ENCODE results near the gene S100A2.

GRCh38 chr1:153599847-153600246 lies 34.2 kb upstream of the S100A2 start:
- no peak for TF ChIP-seq BHLHE40 (IDR thresholded peaks at IDR 0.05; ENCODE audit: borderline replicate concordance)
- TF ChIP-seq L3MBTL2 (conservative IDR thresholded peaks at IDR 0.05), result no peak
- no peak for TF ChIP-seq FOXA1 (IDR thresholded peaks at IDR 0.05)
- no peak for TF ChIP-seq NFRKB (IDR thresholded peaks at IDR 0.05)
- no peak for TF ChIP-seq LEF1 (IDR thresholded peaks at IDR 0.05; ENCODE audit: borderline replicate concordance)
- no peak for TF ChIP-seq SUZ12 (IDR thresholded peaks at IDR 0.05)
- TF ChIP-seq SP1 (IDR thresholded peaks at IDR 0.05), result no peak
- no peak for TF ChIP-seq TARDBP (IDR thresholded peaks at IDR 0.05)
- TF ChIP-seq FOXM1 (IDR thresholded peaks at IDR 0.05; ENCODE audit: borderline replicate concordance), result no peak
- TF ChIP-seq ARNT (IDR thresholded peaks at IDR 0.05), result no peak
- no peak for TF ChIP-seq HDGF (IDR thresholded peaks at IDR 0.05; ENCODE audit: borderline replicate concordance)
- no peak for TF ChIP-seq FOXK2 (IDR thresholded peaks at IDR 0.05)
- TF ChIP-seq PKNOX1 (IDR thresholded peaks at IDR 0.05), result no peak

All from HEK293T (cell line).